ENCODE measurements around the gene GEMIN7.
A peak's percentile ranks its signal among the peaks of the same experiment; 100 is the strongest.

GEMIN7 gene

GRCh38 chr19:45070861-45071544 is 8.1 kb upstream of the GEMIN7 start:
- no peak overlapping the region for H3K4me3 ChIP-seq (ENCODE audit: control insufficient read depth, low read depth, low read length)
- DNase-seq (ENCODE audit: low read depth) = no peak
- TF ChIP-seq, protein P1, sequence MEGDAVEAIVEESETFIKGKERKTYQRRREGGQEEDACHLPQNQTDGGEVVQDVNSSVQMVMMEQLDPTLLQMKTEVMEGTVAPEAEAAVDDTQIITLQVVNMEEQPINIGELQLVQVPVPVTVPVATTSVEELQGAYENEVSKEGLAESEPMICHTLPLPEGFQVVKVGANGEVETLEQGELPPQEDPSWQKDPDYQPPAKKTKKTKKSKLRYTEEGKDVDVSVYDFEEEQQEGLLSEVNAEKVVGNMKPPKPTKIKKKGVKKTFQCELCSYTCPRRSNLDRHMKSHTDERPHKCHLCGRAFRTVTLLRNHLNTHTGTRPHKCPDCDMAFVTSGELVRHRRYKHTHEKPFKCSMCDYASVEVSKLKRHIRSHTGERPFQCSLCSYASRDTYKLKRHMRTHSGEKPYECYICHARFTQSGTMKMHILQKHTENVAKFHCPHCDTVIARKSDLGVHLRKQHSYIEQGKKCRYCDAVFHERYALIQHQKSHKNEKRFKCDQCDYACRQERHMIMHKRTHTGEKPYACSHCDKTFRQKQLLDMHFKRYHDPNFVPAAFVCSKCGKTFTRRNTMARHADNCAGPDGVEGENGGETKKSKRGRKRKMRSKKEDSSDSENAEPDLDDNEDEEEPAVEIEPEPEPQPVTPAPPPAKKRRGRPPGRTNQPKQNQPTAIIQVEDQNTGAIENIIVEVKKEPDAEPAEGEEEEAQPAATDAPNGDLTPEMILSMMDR (IDR thresholded peaks at IDR 0.05; ENCODE audit: control insufficient read depth, insufficient read depth, low read depth, low read length, missing control alignments) = no peak

DNA sequence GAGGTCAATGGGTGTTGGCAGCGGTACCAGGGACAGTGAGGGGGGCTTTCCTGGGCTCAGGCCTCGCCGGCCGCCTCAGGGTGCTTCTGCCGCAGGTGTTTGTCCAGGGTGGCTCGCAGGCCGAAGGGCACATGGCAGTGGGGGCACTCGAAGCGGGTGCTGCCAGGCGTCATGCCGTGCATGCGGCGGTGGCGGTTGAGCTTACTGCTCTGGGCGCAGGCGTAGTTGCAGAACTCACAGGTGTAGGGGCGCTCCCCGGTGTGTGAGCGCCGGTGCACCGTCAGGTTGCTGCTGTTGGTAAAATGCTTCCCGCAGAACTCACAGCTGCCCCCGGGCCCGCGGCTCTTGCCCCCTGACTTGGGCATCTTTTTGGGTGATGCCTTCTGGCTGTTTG is 7.5 kb upstream of the GEMIN7 start:
- H3K4me3 ChIP-seq (ENCODE audit: control insufficient read depth, low read depth, low read length) = no peak overlapping the region
- no peak for DNase-seq (ENCODE audit: low read depth)
- TF ChIP-seq, protein P1 (IDR thresholded peaks at IDR 0.05; ENCODE audit: control insufficient read depth, insufficient read depth, low read depth, low read length, missing control alignments) = no peak

DNA sequence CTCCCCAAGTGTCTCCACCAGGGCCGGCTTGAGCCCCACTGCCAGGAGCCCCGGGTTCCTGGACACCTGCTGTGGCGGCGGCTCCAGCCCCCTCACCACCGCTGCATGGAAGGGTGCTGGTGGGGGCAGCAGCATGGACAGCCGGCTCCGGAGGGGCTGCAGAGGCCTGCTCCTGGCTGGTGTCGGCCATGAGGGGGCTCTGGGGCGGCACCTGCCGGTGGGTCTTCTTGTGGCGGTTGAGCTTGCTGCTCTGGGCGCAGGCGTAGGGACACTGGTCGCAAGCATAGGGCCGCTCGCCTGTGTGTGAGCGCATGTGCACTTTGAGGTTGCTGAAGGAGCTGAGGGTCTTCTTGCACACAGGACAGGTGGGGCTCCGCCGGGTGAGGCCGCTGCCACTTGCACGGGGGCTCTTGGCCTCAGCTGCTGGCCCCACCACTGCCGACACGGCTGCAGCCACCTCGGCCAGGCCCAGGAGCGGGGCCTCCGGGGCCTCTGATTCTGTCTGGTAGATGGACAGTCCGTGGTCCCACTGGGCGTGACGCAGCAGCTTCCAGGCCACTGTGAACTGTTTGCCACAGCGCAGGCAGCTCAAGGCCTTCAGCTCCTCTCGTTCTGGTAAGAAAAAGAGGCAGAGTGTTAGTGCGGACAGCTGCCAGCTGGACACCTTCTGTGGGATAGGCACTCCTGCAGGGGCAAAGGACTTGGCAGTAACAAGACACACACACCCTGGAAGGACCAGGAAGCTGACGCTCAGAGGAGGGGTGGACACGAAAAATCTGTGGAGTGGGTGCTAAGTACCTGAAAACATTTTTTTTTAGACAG is 6.9 kb upstream of the GEMIN7 start:
- TF ChIP-seq, protein P1 (IDR thresholded peaks at IDR 0.05; ENCODE audit: control insufficient read depth, insufficient read depth, low read depth, low read length, missing control alignments) = no peak
- H3K4me3 ChIP-seq (ENCODE audit: control insufficient read depth, low read depth, low read length) = no peak overlapping the region
- no peak for DNase-seq (ENCODE audit: low read depth)

DNA sequence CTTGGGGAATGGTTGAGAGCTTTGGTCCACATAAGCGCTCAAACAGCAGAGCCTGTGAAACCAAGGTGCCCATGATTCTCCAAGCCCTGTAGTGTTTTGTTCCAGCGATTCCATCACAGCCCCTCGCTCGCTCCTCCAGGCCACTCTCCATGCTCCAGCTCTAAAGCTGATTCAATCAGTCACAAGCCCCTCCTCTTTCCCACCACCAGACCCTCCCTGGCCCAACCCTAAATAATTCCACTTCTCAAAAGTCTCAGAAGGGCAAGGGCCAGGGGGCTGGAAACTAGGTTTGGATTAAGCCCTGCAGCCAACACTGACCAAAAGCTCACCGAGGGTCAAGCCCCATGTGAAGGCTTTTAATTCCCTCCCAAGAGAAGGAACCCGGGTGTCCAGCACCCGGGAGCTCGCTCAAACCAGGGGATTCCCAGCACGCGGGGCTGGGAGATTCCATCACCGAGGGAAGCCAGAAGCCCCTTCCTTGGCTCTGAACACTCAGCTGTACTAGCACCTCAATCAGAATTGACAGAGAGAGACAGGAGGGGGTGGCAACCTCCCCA is 4.2 kb upstream of the GEMIN7 start:
- no peak overlapping the region for H3K4me3 ChIP-seq (ENCODE audit: control insufficient read depth, low read depth, low read length)
- DNase-seq (ENCODE audit: low read depth) = no peak
- TF ChIP-seq, protein P1 (IDR thresholded peaks at IDR 0.05; ENCODE audit: control insufficient read depth, insufficient read depth, low read depth, low read length, missing control alignments) = no peak

DNA sequence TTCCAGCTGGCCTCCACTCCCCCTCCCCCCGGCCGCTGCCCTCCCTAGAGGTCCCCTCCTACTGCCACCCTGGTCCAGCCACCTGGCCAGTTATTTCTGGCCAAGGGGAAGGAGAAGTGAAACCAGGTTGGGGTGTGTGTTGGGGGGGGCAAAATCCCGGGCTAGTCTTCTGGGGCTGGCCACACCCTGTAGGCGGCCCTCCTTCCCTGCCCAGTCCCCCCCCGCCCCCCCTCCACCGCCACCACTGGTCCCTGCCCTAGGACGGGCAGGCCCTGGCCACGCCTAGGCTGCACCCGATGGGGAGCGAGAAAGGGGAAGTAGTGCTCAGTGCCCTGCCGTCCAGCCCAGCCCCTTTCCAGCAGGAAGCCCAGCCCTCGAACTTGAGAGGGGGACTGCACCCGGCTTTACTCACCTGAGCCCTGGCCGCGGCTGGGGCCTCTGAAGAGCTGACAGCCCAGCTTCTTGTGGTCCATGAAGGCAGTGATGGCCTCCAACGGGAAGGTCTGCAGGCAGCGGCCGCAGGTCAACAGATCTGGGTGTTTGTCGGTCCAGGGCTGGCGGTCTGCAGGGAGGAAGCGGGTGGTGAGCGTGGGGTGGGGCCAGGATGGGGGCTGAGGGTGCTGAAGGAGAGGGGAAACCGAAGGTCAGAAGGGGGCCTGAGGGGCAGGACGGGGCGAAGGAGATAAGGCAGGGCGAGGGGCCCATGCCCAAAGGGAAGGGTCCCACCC is 3.6 kb upstream of the GEMIN7 start:
- H3K4me3 ChIP-seq (ENCODE audit: control insufficient read depth, low read depth, low read length) = peak overlapping the region; percentile 15
- DNase-seq (ENCODE audit: low read depth) = no peak
- TF ChIP-seq, protein P1 (IDR thresholded peaks at IDR 0.05; ENCODE audit: control insufficient read depth, insufficient read depth, low read depth, low read length, missing control alignments) = no peak
